ENCODE data around the gene SLC17A8. TPM values are rescaled to one million over a fixed set of nuclear protein-coding genes. Genes with fewer than 3 reads are reported as not detected.

The SLC17A8 gene
- polyA plus RNA-seq, 1 donor: 0.35 TPM

Other genes with a start within 250 kb of the SLC17A8 start
- 25.9 TPM for gene BLTP3B, start 214.2 kb upstream of the SLC17A8 start, polyA plus RNA-seq (ENCODE audit: insufficient read length)
- gene ACTR6, start 156.3 kb upstream of the SLC17A8 start, polyA plus RNA-seq (ENCODE audit: insufficient read length): 39.2 TPM
- 7.2 TPM for gene DEPDC4, start 90.0 kb upstream of the SLC17A8 start, polyA plus RNA-seq (ENCODE audit: insufficient read length)
- gene SCYL2, start 89.9 kb upstream of the SLC17A8 start, polyA plus RNA-seq (ENCODE audit: insufficient read length): 67.8 TPM
- 15.0 TPM for gene NR1H4, start 116.8 kb downstream of the SLC17A8 start, polyA plus RNA-seq (ENCODE audit: insufficient read length)
- 32.9 TPM for gene GAS2L3, start 216.6 kb downstream of the SLC17A8 start, polyA plus RNA-seq (ENCODE audit: insufficient read length)

Data from left kidney (tissue), 1 donor.